ENCODE results near the gene NHEJ1.

GRCh38 chr2:219126555-219126954, 34.1 kb downstream of the NHEJ1 start:
- TF ChIP-seq CTCF (optimal IDR thresholded peaks at IDR 0.05 in 1 of 3, IDR thresholded peaks at IDR 0.05 in 1 of 3, conservative IDR thresholded peaks at IDR 0.05 in 1 of 3; ENCODE audit: extremely low read depth in 1 of 3, insufficient read depth in 2 of 3, low read length in 3 of 3) (no peak), EZH2 (IDR thresholded peaks at IDR 0.05; ENCODE audit: low read length) (no peak)
